Activated CD4-positive, alpha-beta memory T cell treated with anti-CD3 and anti-CD28 coated beads for 36 hours (primary cell): Measurements from ENCODE around the gene PLA2R1. TPM values are rescaled to one million over a fixed set of nuclear protein-coding genes. Genes with fewer than 3 reads are reported as not detected.
A peak's percentile ranks its signal among the peaks of the same experiment; 100 is the strongest.

Experiments
- CTCF ChIA-PET: fragments of 350-600 bp; sonication (Branson Sonifier 250); formaldehyde crosslinking; loops from one replicate; lab custom pipeline; 2021; ENCODE audit warnings: antibody characterized with exemption, inconsistent platforms; lab: Charles Lee
- POLR2A ChIA-PET: fragments of 350-600 bp; sonication (Branson Sonifier 250); formaldehyde crosslinking; loops from one replicate; lab custom pipeline; 2021; ENCODE audit warnings: antibody characterized with exemption; lab: Charles Lee
- DNase-seq: peaks from one replicate; pipeline ENCODE4 v3.0.0-alpha.2; 2020
- H3K27ac Mint-ChIP-seq: one replicate; pipeline ENCODE4 v1.8.0; 2021; ENCODE audit warnings: mixed read lengths
- H3K27me3 Mint-ChIP-seq: one replicate; pipeline ENCODE4 v1.8.0; 2021; ENCODE audit warnings: mixed read lengths
- H3K36me3 Mint-ChIP-seq: one replicate; pipeline ENCODE4 v1.8.0; 2021; ENCODE audit warnings: mixed read lengths
- H3K4me1 Mint-ChIP-seq: one replicate; pipeline ENCODE4 v1.8.0; 2021; ENCODE audit warnings: low read depth, mixed read lengths
- H3K4me3 Mint-ChIP-seq: one replicate; pipeline ENCODE4 v1.8.0; 2021; ENCODE audit warnings: mild to moderate bottlenecking, mixed read lengths
- H3K9me3 Mint-ChIP-seq: one replicate; pipeline ENCODE4 v1.8.0; 2021; ENCODE audit warnings: mixed read lengths
- intact Hi-C: fragments of 100-400 bp; cut with micrococcal nuclease; formaldehyde crosslinking; loops from one replicate; pipeline ENCODE4 v1.15.1; 2023
- total RNA-seq, 2 experiments: library from RNA; stranded (reverse); gene quantifications; one replicate each; pipeline ENCODE4 v1.2.3, GENCODE V29; 2021

The PLA2R1 gene
- total RNA-seq, 2 experiments from 2014 or later, result not detected

DNA sequence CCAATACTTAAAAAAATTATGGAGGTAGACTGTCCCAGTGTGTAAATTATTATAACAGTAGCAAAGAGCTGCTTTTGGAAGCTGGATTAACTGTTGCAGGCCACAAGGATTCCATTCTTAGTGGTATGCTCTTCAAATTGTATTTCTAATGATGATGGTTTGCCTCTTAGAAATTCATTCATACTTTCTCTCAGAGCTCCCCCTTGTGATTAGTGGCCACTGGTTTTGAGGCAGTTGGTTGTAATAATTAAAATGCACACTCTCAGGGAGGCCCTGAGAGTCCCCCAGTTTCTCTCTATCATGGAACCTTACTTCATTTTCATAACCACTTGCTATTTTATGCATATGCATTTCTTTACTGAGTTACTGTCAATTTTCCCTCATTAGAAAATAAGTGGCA, 122.5 kb downstream of the PLA2R1 start:
- intact Hi-C loops, result no loop called here
- H3K9me3 Mint-ChIP-seq, result no peaks in the 10 kb centered on the region
- DNase-seq, result no peak
- ChIA-PET CTCF (interaction anchor here (1.1 kb wide), 1 partner anchor 19 kb away, joined by 4 read pairs; no protein-coding TSS in a partner anchor), POLR2A (no interaction called here)
- no peaks in the 10 kb centered on the region for H3K36me3 Mint-ChIP-seq
- H3K27ac Mint-ChIP-seq, result no peak overlapping the region
- H3K27me3 Mint-ChIP-seq, result peaks cover 6% of the 10 kb centered on the region
- H3K4me1 Mint-ChIP-seq, result peaks cover 3% of the 10 kb centered on the region
- no peak overlapping the region for H3K4me3 Mint-ChIP-seq

DNA sequence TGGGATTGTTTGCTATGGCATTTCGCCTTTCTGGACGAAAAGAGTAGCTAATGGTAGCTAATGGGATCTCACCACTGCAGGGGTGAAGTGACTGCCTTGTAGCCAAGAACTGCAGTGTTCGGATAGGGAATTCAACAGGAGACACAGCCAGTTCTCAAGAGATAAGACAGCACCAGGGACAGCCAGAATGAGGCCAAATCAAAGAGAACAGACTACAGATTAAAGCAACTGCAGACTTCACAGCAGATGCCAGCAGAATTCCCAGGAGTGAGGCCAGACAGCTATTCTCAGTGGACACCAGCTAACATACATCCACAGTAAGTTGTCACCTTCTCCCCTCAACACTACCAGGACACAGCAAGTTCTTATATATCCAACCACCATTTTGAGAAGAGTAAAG, 124.0 kb downstream of the PLA2R1 start:
- DNase-seq, result no peak
- no peaks in the 10 kb centered on the region for H3K9me3 Mint-ChIP-seq
- ChIA-PET CTCF (interaction anchor here (1.0 to 1.8 kb wide), 3 partner anchors 17 to 179 kb away, joined by 3 to 7 read pairs (median 5); no protein-coding TSS in a partner anchor), POLR2A (no interaction called here)
- H3K36me3 Mint-ChIP-seq, result no peaks in the 10 kb centered on the region
- H3K4me1 Mint-ChIP-seq, result peaks cover 3% of the 10 kb centered on the region
- H3K27ac Mint-ChIP-seq, result no peak overlapping the region
- H3K4me3 Mint-ChIP-seq, result no peak overlapping the region
- intact Hi-C loops, result no loop called here
- H3K27me3 Mint-ChIP-seq, result peaks cover 8% of the 10 kb centered on the region

DNA sequence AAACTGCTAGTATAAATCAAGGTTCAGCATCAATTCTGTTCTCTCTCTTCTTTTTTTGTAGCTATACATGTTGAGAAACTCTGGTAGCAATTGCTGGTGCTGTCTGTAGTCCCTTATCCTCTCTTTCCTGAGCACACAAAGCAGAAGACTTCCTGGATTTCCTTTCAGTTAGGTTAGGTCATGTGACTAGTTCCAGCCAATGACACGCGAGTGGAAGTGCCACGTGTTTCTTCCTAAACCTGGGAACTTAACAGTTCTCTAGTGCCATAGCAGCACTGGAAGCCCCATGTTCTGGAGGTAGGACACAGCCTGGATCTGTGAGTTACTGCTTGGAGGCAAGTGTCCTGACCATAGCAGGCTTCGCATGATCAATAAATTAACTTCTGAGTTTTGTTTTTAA, 125.9 kb downstream of the PLA2R1 start:
- no peaks in the 10 kb centered on the region for H3K9me3 Mint-ChIP-seq
- ChIA-PET POLR2A (no interaction called here), CTCF (interaction anchor here (1.8 kb wide), 1 partner anchor 15 kb away, joined by 7 read pairs; no protein-coding TSS in a partner anchor)

DNA sequence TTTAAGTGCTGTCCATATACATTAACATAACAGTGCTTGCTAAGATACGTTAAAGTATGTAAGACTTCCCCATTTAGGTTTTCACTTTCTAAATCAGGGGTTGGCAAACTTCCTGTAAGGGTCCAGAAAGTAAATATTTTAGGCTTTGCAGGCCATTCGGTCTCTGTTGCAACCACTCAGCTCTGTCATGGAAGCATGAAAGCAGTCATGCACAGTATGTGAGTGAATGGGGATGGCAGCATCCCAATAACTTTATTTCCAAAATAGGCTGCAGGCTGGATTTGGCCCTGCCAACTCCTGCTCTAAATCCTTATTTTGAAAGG, 128.7 kb downstream of the PLA2R1 start:
- DNase-seq, result no peak
- Mint-ChIP-seq H3K27me3 (peaks cover 8% of the 10 kb centered on the region), H3K9me3 (no peaks in the 10 kb centered on the region), H3K4me3 (no peak overlapping the region), H3K4me1 (peaks cover 3% of the 10 kb centered on the region), H3K27ac (no peak overlapping the region), H3K36me3 (no peaks in the 10 kb centered on the region)
- ChIA-PET POLR2A (no interaction called here), CTCF (no interaction called here)
- intact Hi-C loops, result no loop called here

More for the DNA sequence above, 125.9 kb downstream of the PLA2R1 start:
- H3K27me3 Mint-ChIP-seq, result peaks cover 8% of the 10 kb centered on the region
- intact Hi-C loops, result no loop called here
- H3K27ac Mint-ChIP-seq, result no peak overlapping the region
- H3K4me1 Mint-ChIP-seq, result peaks cover 3% of the 10 kb centered on the region
- DNase-seq, result no peak
- H3K36me3 Mint-ChIP-seq, result no peaks in the 10 kb centered on the region
- no peak overlapping the region for H3K4me3 Mint-ChIP-seq

DNA sequence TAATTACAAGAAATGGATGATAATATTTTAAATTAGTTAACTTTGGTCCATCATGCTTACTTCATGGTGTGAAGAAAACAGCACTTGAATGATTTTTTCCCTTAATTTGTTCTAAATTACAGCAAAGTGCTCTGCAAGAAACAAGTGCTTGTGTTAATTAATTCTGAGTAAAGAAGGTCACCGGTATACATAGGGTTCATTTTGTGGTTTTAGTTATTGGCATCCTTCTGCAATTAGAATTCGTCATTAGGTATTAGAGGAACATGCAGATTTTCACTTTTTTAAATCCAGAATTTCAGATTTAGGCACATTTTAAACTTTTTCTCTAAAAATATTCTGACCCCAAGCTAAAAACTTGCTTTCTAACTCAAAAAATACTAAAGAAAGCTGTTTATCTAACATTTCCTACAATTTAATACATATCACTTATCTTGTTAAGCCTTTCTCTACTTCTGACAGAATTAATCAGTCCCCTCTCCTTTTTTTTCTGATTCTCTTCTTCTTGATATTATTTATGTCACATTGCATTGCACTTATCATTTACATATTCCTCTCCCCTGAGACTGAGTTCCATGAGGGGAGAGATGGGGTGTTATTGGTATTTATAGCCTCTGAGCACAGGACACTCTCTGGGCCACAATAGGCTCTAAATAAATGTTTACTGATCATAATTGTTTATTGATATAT, 129.2 kb downstream of the PLA2R1 start:
- Mint-ChIP-seq H3K4me1 (peaks cover 3% of the 10 kb centered on the region), H3K27ac (no peak overlapping the region), H3K9me3 (peaks cover 1% of the 10 kb centered on the region), H3K4me3 (no peak overlapping the region), H3K27me3 (peaks cover 8% of the 10 kb centered on the region), H3K36me3 (no peaks in the 10 kb centered on the region)
- no peak for DNase-seq
- intact Hi-C loops, result no loop called here
- CTCF ChIA-PET, result interaction anchor here (0.6 kb wide), 1 partner anchor 367 kb away, joined by 3 read pairs; no protein-coding TSS in a partner anchor
- POLR2A ChIA-PET, result no interaction called here

DNA sequence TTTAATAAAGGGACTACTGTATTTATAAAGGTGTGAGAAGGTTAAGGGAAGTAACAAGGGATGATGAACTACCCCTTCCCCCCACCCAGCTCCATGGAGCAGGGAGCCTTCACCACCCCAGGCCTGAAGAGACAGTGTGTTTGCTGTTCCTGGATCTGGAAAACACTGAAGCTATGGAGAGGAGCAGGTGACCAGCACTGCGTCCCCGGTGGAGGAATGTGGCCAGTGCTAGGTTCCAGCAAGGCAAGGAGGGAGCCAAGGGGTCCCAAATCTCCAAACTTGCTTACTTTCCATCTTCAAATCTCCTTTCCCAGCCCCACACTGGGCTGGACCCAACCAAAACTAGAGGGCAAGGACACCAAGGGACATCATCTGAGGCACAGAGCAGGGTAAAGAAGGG, 135.7 kb downstream of the PLA2R1 start:
- H3K4me3 Mint-ChIP-seq, result no peak overlapping the region
- peaks cover 14% of the 10 kb centered on the region for H3K4me1 Mint-ChIP-seq
- intact Hi-C loops, result no loop called here
- ChIA-PET CTCF (interaction anchor here (1.0 kb wide), 1 partner anchor 294 kb away, joined by 3 read pairs; no protein-coding TSS in a partner anchor), POLR2A (no interaction called here)
- peaks cover 2% of the 10 kb centered on the region for H3K9me3 Mint-ChIP-seq
- no peak overlapping the region for H3K27ac Mint-ChIP-seq
- DNase-seq, result no peak
- no peaks in the 10 kb centered on the region for H3K36me3 Mint-ChIP-seq
- H3K27me3 Mint-ChIP-seq, result peaks cover 14% of the 10 kb centered on the region

DNA sequence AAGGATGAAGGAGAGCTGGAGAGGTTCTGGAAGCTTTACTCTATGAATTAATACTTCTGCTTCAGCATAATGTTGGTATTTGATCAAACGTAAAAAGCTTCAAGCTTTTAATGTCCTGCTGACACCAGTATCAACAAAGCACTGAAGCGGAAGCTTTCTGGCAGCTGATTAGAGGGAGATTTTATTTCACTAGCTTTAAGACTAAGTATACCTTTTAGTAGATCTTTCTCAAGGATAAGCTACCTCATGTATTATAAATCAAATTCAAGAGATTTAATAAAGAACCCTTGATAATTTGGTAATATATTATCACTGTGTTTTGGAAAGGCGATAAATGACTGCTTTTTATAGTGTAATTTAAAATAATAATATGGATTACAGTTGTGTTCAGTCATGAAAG, 136.4 kb downstream of the PLA2R1 start:
- POLR2A ChIA-PET, result no interaction called here
- no peaks in the 10 kb centered on the region for H3K36me3 Mint-ChIP-seq
- intact Hi-C loops, result no loop called here
- peaks cover 21% of the 10 kb centered on the region for H3K4me1 Mint-ChIP-seq
- peaks cover 2% of the 10 kb centered on the region for H3K9me3 Mint-ChIP-seq
- no peak overlapping the region for H3K4me3 Mint-ChIP-seq
- peaks cover 14% of the 10 kb centered on the region for H3K27me3 Mint-ChIP-seq
- no peak overlapping the region for H3K27ac Mint-ChIP-seq
- DNase-seq, result no peak
- CTCF ChIA-PET, result interaction anchor here (1.0 kb wide), 1 partner anchor 295 kb away, joined by 3 read pairs; no protein-coding TSS in a partner anchor

DNA sequence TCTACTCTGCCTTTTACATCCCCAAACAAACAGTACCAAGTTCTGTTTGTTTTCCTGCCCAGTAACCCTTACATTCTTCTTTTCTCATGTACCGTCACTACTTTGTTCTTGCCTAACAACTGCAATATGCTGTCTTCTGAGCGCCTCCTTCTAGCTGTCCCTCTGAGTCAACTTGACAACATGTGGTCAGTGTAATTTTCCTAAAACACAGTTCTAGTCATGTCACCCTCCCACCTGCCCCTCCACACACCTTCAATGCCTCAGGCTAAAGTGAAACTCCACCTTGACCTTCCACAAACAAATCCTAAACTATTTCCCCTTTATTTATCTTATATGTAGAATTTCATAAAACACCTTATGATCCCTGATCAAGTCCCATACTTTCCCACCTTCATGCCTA, 139.9 kb downstream of the PLA2R1 start:
- Mint-ChIP-seq H3K36me3 (no peaks in the 10 kb centered on the region), H3K4me1 (peaks cover 35% of the 10 kb centered on the region), H3K27me3 (peaks cover 22% of the 10 kb centered on the region), H3K27ac (no peak overlapping the region), H3K9me3 (no peaks in the 10 kb centered on the region), H3K4me3 (no peak overlapping the region)
- POLR2A ChIA-PET, result interaction anchor here (1.1 to 2.9 kb wide), 2 partner anchors 27 to 43 kb away, joined by 5 to 9 read pairs; no protein-coding TSS in a partner anchor
- intact Hi-C loops, result loop anchor here (5.0 kb wide), 1 partner anchor 65 kb away; no protein-coding TSS in a partner anchor
- DNase-seq, result no peak
- CTCF ChIA-PET, result interaction anchor here (0.7 to 3.9 kb wide), 11 partner anchors 13 to 211 kb away, joined by 3 to 35 read pairs (median 7); partner anchors contain the start of gene LY75

DNA sequence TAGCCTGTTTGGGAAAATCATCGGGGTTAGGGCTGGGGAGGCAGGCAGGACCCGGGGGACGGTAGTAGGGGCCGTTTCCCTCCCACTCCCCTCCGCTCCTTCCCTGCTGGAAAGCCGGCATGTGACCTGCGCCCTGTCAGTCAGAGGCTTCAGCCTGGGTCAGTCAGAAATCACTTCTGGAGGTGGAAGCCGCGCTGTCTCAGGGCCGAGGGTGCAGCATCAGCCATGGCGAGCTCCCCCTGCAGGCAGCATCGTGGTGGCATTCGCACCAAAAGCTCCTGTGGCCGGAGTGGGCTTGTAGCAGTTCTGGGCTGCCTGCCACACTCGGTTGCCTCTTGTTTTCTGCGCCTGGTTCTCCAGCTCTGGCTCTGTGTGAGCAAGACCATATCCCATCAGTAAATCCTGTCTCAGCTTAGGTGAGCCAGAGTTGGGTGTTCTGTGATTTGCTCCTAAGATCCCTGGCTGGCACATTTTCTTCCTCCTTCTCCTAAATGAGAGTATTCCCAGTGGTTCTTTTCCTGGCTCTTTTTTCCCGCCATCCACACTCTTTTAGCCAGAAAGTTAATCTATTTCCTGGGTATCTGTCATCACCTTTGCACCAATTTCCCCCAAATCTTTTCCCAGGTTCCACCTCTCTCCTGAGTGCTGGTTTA, 140.5 kb downstream of the PLA2R1 start:
- POLR2A ChIA-PET, result interaction anchor here (1.1 to 4.0 kb wide), 4 partner anchors 9 to 43 kb away, joined by 3 to 14 read pairs (median 7); partner anchors contain the start of gene LY75
- Mint-ChIP-seq H3K27me3 (peaks cover 23% of the 10 kb centered on the region), H3K4me3 (no peak overlapping the region), H3K4me1 (peaks cover 35% of the 10 kb centered on the region), H3K27ac (no peak overlapping the region), H3K36me3 (no peaks in the 10 kb centered on the region), H3K9me3 (no peaks in the 10 kb centered on the region)
- peak; percentile 90 for DNase-seq
- CTCF ChIA-PET, result interaction anchor here (0.6 to 3.9 kb wide), 24 partner anchors 9 to 1400 kb away, joined by 3 to 35 read pairs (median 3); partner anchors contain the start of gene LY75
- intact Hi-C loops, result loop anchor here (2.0 to 5.0 kb wide), 2 partner anchors 65 to 167 kb away; no protein-coding TSS in a partner anchor

DNA sequence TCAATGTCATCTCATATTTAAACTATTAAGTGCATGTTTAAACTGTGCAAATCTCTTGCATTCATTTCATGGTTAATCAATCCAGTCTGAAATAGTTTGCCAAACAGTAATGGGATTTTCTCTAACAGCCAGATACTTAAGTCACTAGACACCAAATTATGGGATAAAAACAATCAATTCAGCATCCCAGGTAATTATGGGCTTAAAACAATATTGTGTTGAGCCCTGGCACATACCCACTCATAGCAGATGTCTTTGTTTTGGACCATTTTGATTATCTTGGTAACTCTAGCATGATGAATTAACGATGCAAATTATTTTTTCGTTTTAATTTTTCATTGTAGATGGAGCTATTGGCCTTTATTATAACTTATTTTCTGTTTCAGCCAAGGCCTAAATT, 145.9 kb downstream of the PLA2R1 start:
- Mint-ChIP-seq H3K27ac (no peak overlapping the region), H3K36me3 (no peaks in the 10 kb centered on the region), H3K4me3 (no peak overlapping the region), H3K9me3 (no peaks in the 10 kb centered on the region), H3K27me3 (peaks cover 17% of the 10 kb centered on the region), H3K4me1 (peaks cover 33% of the 10 kb centered on the region)
- no peak for DNase-seq
- intact Hi-C loops, result no loop called here
- POLR2A ChIA-PET, result no interaction called here
- CTCF ChIA-PET, result no interaction called here

DNA sequence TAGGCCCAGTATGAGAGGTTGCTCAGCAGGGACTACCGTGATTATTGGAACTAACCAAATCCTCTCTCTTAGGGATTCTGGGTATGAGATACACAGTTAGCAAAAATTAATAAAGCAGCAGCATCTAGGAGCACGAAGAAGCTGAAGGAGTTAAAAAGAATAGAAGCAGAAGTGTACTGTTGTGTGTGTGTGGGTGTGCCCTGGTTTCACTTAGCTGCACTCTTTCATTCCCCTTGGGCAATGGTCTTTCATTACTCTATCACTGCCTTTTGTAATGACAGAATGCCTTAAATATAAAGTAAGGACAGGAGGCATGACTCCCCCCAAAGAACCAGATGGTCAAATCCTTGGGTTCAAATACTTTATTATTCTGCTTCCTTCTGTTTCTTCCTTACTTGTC, 148.5 kb downstream of the PLA2R1 start:
- no peaks in the 10 kb centered on the region for H3K36me3 Mint-ChIP-seq
- no peak overlapping the region for H3K4me3 Mint-ChIP-seq
- POLR2A ChIA-PET, result no interaction called here
- H3K27me3 Mint-ChIP-seq, result peaks cover 13% of the 10 kb centered on the region
- H3K9me3 Mint-ChIP-seq, result no peaks in the 10 kb centered on the region
- CTCF ChIA-PET, result interaction anchor here (1.0 kb wide), 1 partner anchor 9 kb away, joined by 4 read pairs; the partner anchor contains the start of gene LY75
- H3K4me1 Mint-ChIP-seq, result peaks cover 36% of the 10 kb centered on the region
- H3K27ac Mint-ChIP-seq, result no peak overlapping the region
- DNase-seq, result no peak
- intact Hi-C loops, result no loop called here

DNA sequence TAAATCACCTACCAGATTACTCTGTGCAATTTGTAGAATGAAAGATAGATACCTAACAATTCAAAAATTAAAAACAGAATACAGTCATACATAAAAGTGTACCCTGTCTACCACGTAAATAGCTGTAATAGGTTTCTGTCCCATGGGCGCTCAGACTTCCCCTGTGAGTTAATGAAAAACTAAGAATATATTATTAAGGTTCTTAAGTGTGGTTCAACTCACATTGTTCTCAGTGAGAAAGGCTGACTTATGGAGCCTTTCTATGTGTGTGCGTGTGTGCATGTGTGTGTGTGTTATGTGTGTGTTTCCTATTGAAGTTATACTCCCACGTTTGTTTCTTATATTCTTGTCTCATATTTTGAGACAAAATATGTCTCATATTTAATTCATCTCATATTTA, 149.8 kb downstream of the PLA2R1 start:
- H3K36me3 Mint-ChIP-seq, result no peaks in the 10 kb centered on the region

More for the DNA sequence above, 149.8 kb downstream of the PLA2R1 start:
- Mint-ChIP-seq H3K27me3 (peaks cover 7% of the 10 kb centered on the region), H3K4me1 (peaks cover 46% of the 10 kb centered on the region), H3K9me3 (no peaks in the 10 kb centered on the region), H3K4me3 (no peak overlapping the region), H3K27ac (no peak overlapping the region)
- ChIA-PET POLR2A (no interaction called here), CTCF (no interaction called here)
- DNase-seq, result no peak
- intact Hi-C loops, result no loop called here
